Cardiac septum (tissue), 1 donor: Measurements from ENCODE around the gene ANKRD39. TPM values are rescaled to one million over a fixed set of nuclear protein-coding genes. Genes with fewer than 3 reads are reported as not detected.
A peak's percentile ranks its signal among the peaks of the same experiment; 100 is the strongest.

Source experiments
- DNase-seq: peaks from one replicate; pipeline ENCODE4 v3.0.0-alpha.2; 2020; ENCODE audit warnings: low spot score
- intact Hi-C: fragments of 100-400 bp; cut with DNase I; formaldehyde crosslinking; loops from one replicate; pipeline ENCODE4 v1.14.0; 2022
- microRNA-seq: library from miRNA; unstranded; fragments of <30 nt; microRNA quantifications from one replicate; pipeline ENCODE4 v1.2.0, GENCODE V29; 2020
- total RNA-seq: library from RNA; stranded (reverse); fragmentation: NEBNext Ultra II Directional; extraction: Animal tissue kit (Norgen Biotek cat#: 25700); gene quantifications from one replicate; pipeline ENCODE4 v1.2.1, GENCODE V29; 2021
- donor health status: DM: no; HTN: no; CAD: no.

ANKRD39 gene
- total RNA-seq, 1 donor from 2014 or later = 15.2 TPM

DNA sequence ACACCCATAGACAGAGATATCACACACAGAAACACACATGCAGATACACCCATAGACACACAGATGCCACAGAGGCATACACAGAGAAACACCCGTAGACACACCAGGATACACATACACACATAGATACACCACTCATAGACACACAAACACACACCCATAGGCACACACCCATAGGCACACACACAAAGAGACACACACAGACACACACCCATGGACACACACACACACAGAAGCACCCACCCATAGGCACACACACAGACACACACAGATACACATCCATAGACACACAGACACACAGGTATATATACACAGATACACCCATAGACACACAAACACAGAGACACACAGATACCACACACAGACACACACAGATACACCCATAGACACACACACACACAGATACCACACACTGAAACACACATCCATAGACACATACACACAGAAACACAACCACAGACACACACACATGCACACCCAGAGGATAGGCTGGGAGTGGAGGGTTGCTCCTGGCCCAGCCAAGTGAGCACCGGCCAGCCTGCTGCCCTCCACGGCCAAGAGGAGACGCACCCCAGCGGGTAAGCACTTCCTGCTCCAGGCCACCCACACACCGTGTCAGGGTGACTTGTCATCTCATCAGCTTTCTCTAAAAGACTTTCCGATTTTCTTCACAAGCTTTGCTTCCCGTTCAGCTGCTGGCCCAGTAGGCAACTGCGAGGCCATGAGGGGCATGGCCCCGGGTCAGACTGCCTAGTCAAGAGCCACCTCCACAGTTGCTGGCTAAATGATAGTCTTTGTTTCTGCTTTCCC, 55.8 kb downstream of the ANKRD39 start:
- DNase-seq = no peak

DNA sequence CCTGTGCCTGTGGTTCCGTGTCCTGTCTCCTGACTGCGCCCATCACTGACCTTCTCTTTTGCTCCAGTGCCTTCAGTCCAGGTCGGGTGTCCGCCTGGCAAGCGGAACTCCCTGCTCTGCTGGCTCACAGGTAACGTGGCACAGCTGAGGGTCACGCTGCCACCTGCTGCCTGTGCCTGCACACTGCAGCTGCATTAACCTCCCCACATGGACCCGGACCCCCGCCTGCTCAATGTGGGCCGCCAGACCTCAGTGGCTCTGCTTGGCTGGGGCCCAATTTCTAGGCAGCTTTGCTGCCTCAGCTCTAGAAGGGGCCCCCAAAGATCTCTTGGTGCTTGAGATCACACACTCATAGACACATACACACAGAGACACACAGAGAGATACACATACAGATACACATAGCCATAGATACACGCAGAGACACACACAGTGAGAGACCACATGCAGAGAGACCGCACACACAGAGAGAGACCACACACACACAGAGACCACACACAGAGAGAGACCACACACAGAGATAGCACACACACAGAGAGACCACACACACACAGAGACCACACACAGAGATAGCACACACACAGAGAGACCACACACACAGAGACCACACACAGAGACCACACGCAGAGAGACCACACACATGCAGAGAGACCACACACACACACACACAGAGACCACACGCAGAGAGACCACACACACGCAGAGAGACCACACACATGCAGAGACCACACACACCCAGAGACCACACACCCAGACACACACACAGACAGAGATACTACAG, 56.6 kb downstream of the ANKRD39 start:
- intact Hi-C loops = loop anchor here (2.0 to 5.0 kb wide), 2 partner anchors 38 to 249 kb away; no protein-coding TSS in a partner anchor
- peak; percentile 88 for DNase-seq

More for the DNA sequence above, 55.8 kb downstream of the ANKRD39 start:
- intact Hi-C loops = loop anchor here (2.0 to 5.0 kb wide), 2 partner anchors 39 to 250 kb away; no protein-coding TSS in a partner anchor

DNA sequence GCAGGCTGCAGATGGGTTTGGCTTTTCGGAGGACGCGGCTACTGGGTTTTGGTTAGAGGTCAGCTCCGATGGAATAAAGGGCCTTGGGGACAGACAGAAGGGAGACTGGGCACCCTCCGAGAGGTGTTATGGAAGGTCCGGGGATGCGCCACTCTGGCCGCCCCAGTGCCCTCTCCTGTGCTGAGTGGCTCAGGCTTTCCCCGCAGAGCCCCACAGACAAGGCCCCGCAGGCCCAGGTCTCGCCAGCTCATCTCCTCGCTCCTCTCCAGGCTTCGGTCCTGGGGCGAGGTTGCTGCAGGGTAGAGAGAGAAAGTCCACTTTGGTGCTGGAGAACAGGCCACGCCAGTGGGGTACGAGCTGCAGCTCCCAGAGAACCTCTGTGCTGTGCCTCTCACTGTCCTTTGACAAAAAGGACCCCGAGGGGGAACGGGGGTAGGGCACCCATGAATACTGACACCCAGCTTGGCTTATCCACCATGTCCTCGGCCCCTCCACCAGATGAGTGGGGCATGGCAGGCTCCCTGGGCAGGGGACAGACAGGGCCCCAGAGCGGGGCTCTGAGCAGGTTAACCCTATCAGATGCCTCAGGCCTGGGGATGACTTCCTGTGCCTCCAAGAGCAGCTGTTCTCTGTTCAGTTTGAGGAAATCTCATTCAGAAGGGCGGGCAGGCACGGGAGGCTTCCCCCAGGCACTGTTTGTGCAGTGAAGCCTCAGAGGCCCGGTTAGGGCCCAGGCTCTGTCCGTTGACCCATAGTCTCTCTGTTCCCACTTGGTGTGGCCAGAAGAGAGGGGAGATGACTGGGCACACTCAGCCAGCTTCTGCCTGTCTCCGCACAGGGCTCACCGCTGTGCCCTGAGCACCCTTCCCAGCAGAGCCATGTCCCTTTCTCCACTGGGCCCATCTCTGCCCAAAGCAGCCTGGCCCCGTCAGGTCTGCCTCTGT, 57.5 kb downstream of the ANKRD39 start:
- DNase-seq = peak; percentile 26
- intact Hi-C loops = loop anchor here (2.0 to 5.0 kb wide), 2 partner anchors 38 to 248 kb away; no protein-coding TSS in a partner anchor

DNA sequence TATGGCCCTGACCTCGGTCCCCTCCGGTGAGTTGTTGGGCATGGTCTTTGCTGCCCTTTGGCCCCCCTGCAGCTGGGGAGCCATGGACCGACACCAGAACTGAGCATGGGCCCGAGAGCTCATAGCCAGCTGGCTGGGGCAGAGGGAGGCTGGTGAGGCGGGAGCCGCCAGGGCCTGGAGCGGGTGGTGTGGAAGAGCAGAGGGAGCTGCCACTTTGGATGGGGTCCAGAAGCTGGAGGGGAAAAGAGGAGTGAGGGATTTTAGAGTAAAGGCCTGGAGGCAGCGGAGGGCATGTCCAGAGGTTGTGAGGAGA, 58.2 kb downstream of the ANKRD39 start:
- intact Hi-C loops = no loop called here
- no peak for DNase-seq

DNA sequence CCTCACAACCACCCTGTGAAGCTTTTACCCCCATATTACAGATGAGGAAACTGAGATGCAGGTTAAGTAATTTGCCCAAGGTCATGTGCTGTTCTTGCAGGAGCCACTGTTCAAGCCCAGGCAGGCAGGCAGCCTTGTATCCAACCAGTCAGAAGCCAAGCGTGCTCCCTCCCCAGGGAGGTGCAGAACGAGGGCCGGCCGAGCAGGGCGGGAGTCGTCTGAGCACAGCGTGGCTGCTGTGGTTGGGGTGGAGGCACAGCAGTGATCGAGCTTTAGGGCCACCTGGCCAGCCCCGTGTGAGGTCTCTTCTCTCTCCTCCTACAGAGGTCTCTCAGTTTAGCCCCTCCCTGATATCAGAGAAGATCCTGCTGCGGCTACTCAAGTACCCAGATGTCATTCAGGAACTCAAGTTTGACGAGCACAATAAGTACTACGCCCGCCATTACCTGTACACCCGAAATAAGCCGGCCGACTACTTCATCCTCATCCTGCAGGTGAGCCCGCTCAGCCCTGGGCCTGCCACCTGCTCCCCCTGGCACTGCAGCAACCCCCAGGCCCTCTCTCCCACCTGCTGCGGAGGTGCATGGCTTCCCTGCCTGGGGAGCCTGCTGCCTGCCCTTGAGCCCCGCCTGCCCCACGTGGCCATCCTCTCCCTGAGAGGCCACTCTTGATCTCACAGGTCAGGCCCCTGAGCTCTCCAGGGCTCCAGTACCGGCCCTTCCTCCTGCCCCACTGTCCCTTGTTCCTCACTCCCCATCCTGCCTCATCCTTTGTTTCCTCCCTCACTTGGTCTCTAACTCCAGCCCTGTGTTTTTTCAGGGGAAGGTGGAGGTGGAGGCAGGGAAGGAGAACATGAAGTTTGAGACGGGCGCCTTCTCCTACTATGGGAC, 58.8 kb downstream of the ANKRD39 start:
- no peak for DNase-seq
- intact Hi-C loops = no loop called here

Small RNA genes lying within 50 kb of the gene (microRNA-seq; reads per million reads assigned to microRNA genes)
- 1.3 reads per million for gene MIR3127

Other genes with a start within 250 kb of the ANKRD39 start
- gene KANSL3, start 219.7 kb downstream of the ANKRD39 start, total RNA-seq = 35.3 TPM
- 0.08 TPM for gene FER1L5, start 215.3 kb downstream of the ANKRD39 start, total RNA-seq
- gene LMAN2L, start 118.0 kb downstream of the ANKRD39 start, total RNA-seq = 17.0 TPM
- 36.8 TPM for gene CNNM4, start 97.1 kb downstream of the ANKRD39 start, total RNA-seq
- 10.7 TPM for gene CNNM3, start 41.7 kb downstream of the ANKRD39 start, total RNA-seq
- gene ANKRD23, start 14.0 kb downstream of the ANKRD39 start, total RNA-seq = 10.6 TPM
- gene SEMA4C, start 12.1 kb upstream of the ANKRD39 start, total RNA-seq = 25.6 TPM
- 0.57 TPM for gene FAM178B, start 128.6 kb upstream of the ANKRD39 start, total RNA-seq
- 19.3 TPM for gene FAHD2B, start 236.9 kb upstream of the ANKRD39 start, total RNA-seq